Fibroblast of the conjunctiva (primary cell): ENCODE data around the gene SELL.
"Not testable (repeated sequence)": the region's sequence is repeated elsewhere in the genome, so short reads cannot be mapped to it uniquely, and the experiment has no call there.

Experiments
- DNase-seq: peaks from one replicate; pipeline ENCODE4 v3.0.0-alpha.2; 2010; ENCODE audit warnings: low read depth

Gene SELL

DNA sequence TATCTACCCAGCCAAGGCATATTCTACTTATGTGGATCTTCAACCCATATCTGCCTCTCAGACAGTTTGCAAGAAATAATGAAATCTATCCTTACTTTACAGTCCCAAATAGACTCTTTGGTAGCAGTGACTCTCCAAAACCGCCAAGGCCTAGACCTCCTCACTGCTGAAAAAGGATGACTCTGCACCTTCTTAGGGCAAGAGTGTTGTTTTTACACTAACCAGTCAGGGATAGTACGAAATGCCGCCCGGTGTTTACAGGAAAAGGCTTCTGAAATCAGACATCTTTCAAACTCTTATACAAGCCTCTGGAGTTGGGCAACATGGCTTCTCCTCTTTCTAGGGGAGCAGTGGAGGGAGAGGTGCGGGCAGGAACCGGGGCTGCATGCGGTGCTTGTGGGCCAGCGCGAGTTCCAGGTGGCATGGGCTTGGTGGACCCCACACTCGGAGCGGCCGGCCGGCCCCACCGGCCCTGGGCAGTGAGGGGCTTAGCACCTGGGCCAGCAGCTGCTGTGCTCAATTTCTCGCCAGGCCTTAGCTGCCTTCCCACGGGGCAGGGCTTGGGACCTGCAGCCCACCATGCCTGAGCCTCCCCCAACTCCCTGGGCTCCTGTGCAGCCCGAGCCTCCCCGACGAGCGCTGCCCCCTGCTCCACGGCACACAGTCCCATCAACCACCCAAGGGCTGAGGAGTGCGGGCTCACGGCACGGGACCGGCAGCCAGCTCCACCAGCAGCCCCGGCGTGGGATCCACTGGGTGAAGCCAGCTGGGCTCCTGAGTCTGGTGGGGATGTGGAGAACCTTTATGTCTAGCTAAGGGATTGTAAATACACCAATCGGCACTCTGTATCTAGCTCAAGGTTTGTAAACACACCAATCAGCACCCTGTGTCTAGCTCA, 43.5 kb downstream of the SELL start:
- not testable (repeated sequence) for DNase-seq

DNA sequence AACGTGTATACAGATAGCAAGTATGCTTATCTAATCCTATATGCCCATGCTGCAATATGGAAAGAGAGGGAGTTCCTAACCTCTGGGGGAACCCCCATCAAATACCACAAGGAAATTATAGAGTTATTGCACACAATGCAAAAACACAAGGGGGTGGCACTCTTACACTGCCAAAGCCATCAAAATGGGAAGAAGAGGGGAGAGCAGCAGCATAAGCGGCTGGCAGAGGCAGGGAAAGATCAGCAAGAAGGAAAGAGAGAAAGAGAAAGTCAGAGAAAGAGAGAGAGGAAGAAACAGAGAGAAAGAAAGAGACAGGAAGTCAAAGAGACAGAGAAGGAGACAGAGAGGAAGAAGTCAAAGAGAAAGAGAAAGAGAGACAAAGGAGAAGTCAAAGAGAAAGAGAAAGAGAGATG, 44.2 kb downstream of the SELL start:
- not testable (repeated sequence) for DNase-seq

DNA sequence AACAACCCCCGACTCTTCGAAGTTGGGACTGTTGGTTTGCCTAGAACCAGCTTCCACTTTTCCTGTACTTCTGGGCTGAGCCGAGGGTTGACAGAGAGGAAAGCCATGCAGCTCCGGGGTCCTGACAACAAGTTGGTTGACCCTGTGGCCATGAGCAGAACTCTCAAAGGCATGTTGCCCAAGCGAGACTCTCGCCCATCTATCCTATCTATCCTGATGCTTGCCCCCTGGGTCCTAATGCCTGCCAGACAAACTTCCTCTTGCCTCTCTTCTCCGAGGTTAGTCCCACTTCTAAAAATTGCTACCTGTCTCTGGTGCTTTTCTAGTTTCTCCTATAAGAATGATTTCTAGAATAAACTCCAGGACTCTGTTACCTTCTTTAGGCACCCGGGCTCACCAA, 48.7 kb downstream of the SELL start:
- not testable (repeated sequence) for DNase-seq

DNA sequence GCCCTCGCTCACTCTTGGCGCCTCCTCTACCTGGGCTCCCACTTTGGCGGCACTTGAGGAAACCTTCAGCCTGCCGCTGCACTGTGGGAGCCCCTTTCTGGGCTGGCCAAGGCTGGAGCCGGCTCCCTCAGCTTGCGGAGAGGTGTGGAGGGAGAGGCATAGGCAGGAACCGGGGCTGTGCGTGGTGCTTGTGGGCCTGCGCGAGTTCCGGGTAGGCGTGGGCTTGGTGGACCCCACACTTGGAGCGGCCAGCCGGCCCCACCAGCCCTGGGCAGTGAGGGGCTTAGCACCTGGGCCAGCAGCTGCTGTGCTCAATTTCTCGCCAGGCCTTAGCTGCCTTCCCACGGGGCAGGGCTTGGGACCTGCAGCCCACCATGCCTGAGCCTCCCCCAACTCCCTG, 50.4 kb downstream of the SELL start:
- not testable (repeated sequence) for DNase-seq

DNA sequence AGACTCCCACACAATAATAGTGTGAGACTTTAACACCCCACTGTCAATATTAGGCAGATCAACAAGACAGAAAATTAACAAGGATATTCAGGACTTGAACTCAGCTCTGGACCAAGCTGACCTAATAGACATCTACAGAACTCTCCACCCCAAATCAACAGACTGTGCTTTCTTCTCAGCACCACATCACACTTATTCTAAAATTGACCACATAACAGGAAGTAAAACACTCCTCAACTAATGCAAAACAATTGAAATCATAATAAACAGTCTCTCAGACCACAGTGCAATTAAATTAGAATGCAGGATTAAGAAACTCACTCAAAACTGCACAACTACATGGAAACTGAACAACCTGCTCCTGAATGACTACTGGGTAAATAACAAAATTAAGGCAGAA, 52.6 kb downstream of the SELL start:
- not testable (repeated sequence) for DNase-seq

DNA sequence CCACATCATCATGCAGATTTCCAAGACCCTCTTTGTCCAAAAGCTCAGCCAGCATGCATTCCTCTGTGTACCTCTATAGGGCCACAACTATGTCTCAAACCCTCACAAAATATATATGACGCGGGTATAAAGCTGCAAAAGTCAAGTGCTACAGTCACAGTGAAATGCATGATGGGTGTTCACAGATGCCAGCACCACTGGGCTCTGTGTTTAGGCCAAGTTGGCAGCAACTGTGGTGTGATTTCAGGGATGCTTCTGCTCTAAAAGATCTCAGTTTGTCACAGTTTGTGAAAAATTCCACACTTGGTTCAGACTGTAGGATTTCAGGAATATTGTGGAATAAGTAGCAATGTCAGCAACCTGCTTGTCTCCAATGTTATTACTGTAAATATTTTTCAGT, 57.5 kb downstream of the SELL start:
- DNase-seq = no peak

DNA sequence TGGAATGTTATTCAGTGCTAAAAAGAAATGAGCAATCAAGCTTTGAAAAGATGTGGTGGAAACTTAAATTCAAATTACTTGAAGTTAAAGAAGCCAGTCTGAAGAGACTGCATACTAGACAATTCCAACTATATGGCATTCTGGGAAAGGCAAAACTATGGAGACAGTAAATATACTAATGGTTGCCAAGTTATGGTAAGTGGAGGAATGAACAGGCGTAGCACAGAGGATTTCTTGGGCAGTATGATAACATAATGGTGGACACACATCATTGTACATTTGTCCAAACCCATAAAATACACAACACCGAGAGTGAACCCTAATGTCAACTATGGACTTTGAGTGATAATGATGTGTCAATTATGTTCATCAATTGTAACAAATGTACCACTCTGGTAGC, 60.4 kb downstream of the SELL start:
- no peak for DNase-seq

DNA sequence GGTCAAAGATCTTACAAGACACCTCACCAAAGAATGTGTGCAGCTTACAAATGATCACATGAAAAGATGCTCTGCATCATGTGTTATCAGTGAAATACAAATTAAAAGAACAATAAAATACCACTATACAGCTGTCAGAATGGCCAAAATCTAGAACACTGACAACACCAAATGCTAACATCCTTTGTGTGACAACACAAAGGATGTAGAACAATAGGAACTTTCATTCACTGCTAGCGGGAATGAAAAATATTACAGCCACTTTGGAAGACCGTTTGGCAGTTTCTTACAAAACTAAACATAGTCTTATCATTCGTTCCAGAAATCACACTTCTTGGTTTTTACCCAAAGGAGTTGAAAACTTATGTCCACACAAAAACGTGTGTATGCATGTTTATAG, 60.9 kb downstream of the SELL start:
- no peak for DNase-seq

DNA sequence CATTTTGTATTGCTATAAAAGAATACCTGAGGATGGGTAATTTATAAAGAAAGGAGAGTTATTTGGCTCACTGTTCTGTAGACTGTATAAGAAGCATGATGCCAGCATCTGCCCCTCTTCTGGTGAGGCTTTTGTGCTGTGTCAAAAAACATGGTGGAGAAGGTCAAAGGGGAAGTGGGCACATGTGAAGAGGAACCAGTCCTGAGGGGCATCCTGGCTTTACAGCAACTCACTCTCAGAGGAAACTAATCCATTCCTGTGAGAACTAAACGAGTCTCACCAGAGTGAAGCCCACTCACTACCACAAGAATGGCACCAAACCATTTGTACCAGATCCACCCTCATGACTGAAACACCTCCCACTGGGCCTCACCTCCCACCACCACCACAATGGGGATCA, 62.7 kb downstream of the SELL start:
- no peak for DNase-seq

DNA sequence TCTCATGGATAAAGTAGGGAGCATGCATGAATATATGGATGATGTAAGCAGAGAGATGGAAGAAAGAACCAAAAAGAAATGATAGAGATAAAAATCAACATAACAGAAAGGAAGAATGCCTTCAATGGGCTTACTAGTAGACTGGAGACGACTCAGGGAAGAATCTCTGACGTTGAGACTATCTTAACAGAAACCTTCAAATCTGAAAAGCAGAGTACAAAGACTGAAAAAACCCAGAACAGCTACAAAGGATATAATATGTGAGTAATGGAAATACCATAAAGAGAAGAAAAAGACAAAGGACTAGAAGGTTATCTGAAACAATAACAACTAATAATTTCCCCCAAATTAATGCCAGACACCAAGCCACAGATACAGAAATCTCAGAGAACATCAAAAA, 63.2 kb downstream of the SELL start:
- DNase-seq = no peak

DNA sequence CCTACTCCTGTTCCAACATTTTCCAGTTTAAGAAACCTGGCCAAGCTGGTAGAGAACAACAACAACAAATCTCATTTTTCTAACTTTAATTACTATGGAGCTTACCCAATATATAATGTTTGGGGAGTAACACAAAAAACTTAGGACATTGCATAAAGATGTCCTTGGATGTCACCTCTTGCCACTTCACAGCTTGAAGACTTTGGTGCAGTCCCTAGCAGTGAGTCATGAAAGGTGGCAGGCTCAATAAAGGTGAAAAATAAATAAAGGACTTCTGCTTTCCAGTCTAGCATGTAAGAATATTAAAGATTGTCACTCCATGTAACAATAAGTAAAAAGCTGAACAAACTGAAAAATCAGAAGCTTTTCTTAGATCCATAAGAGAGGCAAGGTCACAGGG, 63.9 kb downstream of the SELL start:
- DNase-seq = no peak

DNA sequence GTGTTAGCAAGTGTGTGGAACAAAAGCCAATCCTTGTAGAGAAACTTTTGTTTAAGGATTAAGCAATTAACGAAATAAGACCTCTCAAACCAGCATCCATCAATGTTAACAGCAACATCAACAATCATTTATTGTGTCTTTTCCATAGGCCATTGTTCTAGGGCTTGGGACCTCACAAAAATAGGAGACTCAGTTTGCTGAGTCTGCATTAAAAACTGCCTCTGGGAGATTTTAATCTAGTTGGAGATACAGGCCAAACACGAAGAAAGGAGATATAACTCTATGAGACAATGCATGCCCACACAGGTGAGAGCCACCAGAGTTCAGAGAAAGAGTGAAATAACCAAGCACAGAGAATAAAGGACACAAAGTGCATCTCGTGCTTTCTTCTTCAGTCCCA, 67.1 kb downstream of the SELL start:
- DNase-seq = no peak
